GM23338 (cell line): ENCODE data around the gene FBXW4. TPM values are rescaled to one million over a fixed set of nuclear protein-coding genes. Genes with fewer than 3 reads are reported as not detected.

Experiments
- ATAC-seq: fragments of 200-7000 bp; cut with Tn5 transposase; 3 replicates; pipeline ENCODE4 v1.9.1; 2020
- DNase-seq: peaks from one replicate; pipeline ENCODE4 v3.0.0-alpha.2; 2015; ENCODE audit warnings: low spot score
- H2AFZ ChIP-seq: fragments of 200-600 bp; sonication (generic); 2 replicates; pipeline ENCODE4 v1.8.0; 2016; ENCODE audit warnings: antibody characterized with exemption, mild to moderate bottlenecking, moderate library complexity
- H3F3A ChIP-seq: fragments of 200-600 bp; sonication (generic); replicated peaks from 2 replicates; pipeline ENCODE4 v1.8.0; 2017; ENCODE audit warnings: antibody characterized with exemption, mixed run types, low read depth
- H3K27ac ChIP-seq: fragments of 200-600 bp; sonication (generic); 2 replicates; pipeline ENCODE4 v1.6.1; 2016; ENCODE audit warnings: low read depth
- H3K27me3 ChIP-seq: fragments of 200-600 bp; sonication (generic); 2 replicates; pipeline ENCODE4 v1.8.0; 2016; ENCODE audit warnings: mild to moderate bottlenecking, mixed run types, moderate library complexity; ENCODE audit not compliant: insufficient read depth
- H3K36me3 ChIP-seq: fragments of 200-600 bp; sonication (generic); 2 replicates; pipeline ENCODE4 v1.8.0; 2016; ENCODE audit warnings: mild to moderate bottlenecking; ENCODE audit not compliant: insufficient read depth
- H3K4me1 ChIP-seq: fragments of 200-600 bp; sonication (generic); 2 replicates; pipeline ENCODE4 v1.8.0; 2016; ENCODE audit warnings: mild to moderate bottlenecking, moderate library complexity; ENCODE audit not compliant: insufficient read depth
- H3K4me2 ChIP-seq: fragments of 200-600 bp; sonication (generic); 2 replicates; pipeline ENCODE4 v1.7.1; 2017; ENCODE audit warnings: mixed run types
- H3K4me3 ChIP-seq: fragments of 200-600 bp; sonication (generic); 2 replicates; pipeline ENCODE4 v1.6.1; 2016; ENCODE audit warnings: mixed run types
- H3K79me2 ChIP-seq: fragments of 200-600 bp; sonication (generic); replicated peaks from 2 replicates; pipeline ENCODE4 v1.8.0; 2017; ENCODE audit warnings: mild to moderate bottlenecking; ENCODE audit not compliant: insufficient read depth
- H3K9me2 ChIP-seq: fragments of 200-600 bp; sonication (generic); 2 replicates; pipeline ENCODE4 v1.8.0; 2017; ENCODE audit not compliant: insufficient read depth
- H4K20me1 ChIP-seq: fragments of 200-600 bp; sonication (generic); replicated peaks from 2 replicates; pipeline ENCODE4 v1.8.0; 2017; ENCODE audit warnings: mild to moderate bottlenecking; ENCODE audit not compliant: insufficient read depth
- H3K27ac Mint-ChIP-seq: 2 replicates; pipeline ENCODE4 v1.8.0; 2020; ENCODE audit warnings: inconsistent platforms, mild to moderate bottlenecking, moderate library complexity, mixed read lengths
- H3K27me3 Mint-ChIP-seq: 3 replicates; pipeline ENCODE4 v1.8.0; 2022; ENCODE audit warnings: low read depth, mild to moderate bottlenecking, moderate library complexity, mixed read lengths, inconsistent platforms; ENCODE audit not compliant: insufficient read depth, poor library complexity
- H3K36me3 Mint-ChIP-seq: 3 replicates; pipeline ENCODE4 v1.8.0; 2021; ENCODE audit warnings: low read depth, mild to moderate bottlenecking, inconsistent platforms, moderate library complexity, mixed read lengths
- H3K4me1 Mint-ChIP-seq: 3 replicates; pipeline ENCODE4 v1.8.0; 2020; ENCODE audit warnings: mild to moderate bottlenecking, inconsistent platforms, mixed read lengths
- H3K4me3 Mint-ChIP-seq: 3 replicates; pipeline ENCODE4 v1.8.0; 2021; ENCODE audit warnings: moderate library complexity, mild to moderate bottlenecking, inconsistent platforms, mixed read lengths
- H3K9me3 Mint-ChIP-seq: 3 replicates; pipeline ENCODE4 v1.8.0; 2020; ENCODE audit warnings: moderate library complexity, mild to moderate bottlenecking, inconsistent platforms, mixed read lengths
- CREB1 ChIP-seq: fragments of 250-450 bp; sonication (Bioruptor Pico); IDR thresholded peaks from 2 replicates; pipeline ENCODE4 v1.5.0; 2020; ENCODE audit warnings: low read depth, mild to moderate bottlenecking, moderate library complexity
- EZH2phosphoT487 ChIP-seq: fragments of 200-600 bp; sonication (generic); IDR thresholded peaks from one replicate; pipeline ENCODE4 v1.8.1; 2018; ENCODE audit warnings: antibody characterized with exemption; ENCODE audit not compliant: unreplicated experiment
- JUNB ChIP-seq: IDR thresholded peaks from one replicate; pipeline ENCODE4 v1.6.1; 2016; ENCODE audit warnings: antibody characterized with exemption; ENCODE audit not compliant: unreplicated experiment
- POLR2AphosphoS5 ChIP-seq: IDR thresholded peaks from 2 replicates; pipeline ENCODE4 v1.6.1; 2016; ENCODE audit warnings: antibody characterized with exemption, low read depth
- STAT1 ChIP-seq: IDR thresholded peaks from one replicate; pipeline ENCODE4 v1.6.1; 2016; ENCODE audit warnings: antibody characterized with exemption; ENCODE audit not compliant: unreplicated experiment
- polyA plus RNA-seq: library from polyadenylated mRNA; unstranded; fragments of >200 nt; fragmentation: Nextera tagmentation; extraction: Ambion mirVana; gene quantifications from 2 replicates; pipeline ENCODE4 v1.2.1, GENCODE V29; 2016
- total RNA-seq: library from RNA; depleted of rRNA; stranded (reverse); fragments of >200 nt; shearing (Covaris generic); gene quantifications from 2 replicates; pipeline ENCODE4 v1.2.3, GENCODE V29; 2014
- TF ChIP-seq, protein P1 (sequence below), 2 experiments: fragments of 200-600 bp in 1 of 2; sonication (generic) in 1 of 2; conservative IDR thresholded peaks; 2 replicates each; pipeline versions ENCODE4 v1.5.1 to v1.6.1; 2016 to 2017; ENCODE audit warnings: antibody characterized with exemption in 2 of 2, low read depth in 2 of 2, mild to moderate bottlenecking in 2 of 2, moderate library complexity in 1 of 2
- TF ChIP-seq, protein P2 (sequence below): fragments of 250-450 bp; sonication (Bioruptor Pico); IDR thresholded peaks from 2 replicates; pipeline ENCODE4 v1.5.0; 2020; ENCODE audit warnings: mild to moderate bottlenecking, moderate library complexity
- TF ChIP-seq, protein P3 (sequence below): IDR thresholded peaks from one replicate; pipeline ENCODE4 v1.6.1; 2018; ENCODE audit warnings: antibody characterized with exemption; ENCODE audit not compliant: unreplicated experiment

Gene FBXW4
- total and polyA plus RNA-seq, 2 experiments from 2014 or later = 8.0 to 18.6 TPM

DNA sequence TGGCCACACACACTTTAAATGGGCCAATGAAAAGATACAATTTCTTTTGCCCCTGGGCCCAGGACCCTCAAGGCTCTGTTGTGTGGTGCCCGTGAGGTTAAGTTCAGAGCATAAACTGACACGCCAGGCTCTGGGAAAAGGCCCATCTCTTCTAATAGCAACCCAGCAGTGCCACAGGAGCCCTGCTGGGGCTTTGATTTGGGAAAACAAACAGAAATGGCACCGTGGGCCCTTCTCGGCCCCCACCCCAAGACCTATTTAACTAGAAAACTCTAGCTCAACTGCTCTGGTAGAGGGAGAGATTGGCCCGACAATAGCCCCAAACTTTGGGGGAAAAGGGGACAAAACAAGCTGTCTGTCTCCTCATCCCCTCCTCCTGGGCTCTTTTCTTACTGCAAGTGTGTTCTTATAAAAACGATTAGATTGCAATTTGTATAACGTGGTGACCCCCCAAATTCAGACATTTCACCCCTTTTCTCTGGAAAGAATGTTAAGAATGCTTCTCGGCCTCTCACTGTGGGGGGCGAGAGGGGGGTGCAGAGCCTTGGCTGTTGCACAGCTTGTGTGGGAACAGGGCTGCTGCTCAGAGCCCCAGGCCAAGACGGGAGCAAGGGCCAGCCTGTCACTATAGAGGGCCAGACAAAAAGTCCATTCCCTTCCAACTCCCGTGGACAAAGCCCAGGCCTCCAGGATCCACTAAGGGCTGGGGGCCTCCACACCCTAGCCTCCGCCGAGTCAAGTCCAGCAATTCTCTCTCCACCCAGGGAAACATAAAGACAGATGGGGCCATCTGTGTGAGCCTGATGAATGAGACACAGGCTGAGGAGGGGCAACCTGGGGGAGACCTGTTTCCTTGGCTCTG lies 80.1 kb downstream of the FBXW4 start (continued):
- TF ChIP-seq, protein P1, sequence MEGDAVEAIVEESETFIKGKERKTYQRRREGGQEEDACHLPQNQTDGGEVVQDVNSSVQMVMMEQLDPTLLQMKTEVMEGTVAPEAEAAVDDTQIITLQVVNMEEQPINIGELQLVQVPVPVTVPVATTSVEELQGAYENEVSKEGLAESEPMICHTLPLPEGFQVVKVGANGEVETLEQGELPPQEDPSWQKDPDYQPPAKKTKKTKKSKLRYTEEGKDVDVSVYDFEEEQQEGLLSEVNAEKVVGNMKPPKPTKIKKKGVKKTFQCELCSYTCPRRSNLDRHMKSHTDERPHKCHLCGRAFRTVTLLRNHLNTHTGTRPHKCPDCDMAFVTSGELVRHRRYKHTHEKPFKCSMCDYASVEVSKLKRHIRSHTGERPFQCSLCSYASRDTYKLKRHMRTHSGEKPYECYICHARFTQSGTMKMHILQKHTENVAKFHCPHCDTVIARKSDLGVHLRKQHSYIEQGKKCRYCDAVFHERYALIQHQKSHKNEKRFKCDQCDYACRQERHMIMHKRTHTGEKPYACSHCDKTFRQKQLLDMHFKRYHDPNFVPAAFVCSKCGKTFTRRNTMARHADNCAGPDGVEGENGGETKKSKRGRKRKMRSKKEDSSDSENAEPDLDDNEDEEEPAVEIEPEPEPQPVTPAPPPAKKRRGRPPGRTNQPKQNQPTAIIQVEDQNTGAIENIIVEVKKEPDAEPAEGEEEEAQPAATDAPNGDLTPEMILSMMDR (conservative IDR thresholded peaks at IDR 0.05; ENCODE audit: low read depth in 2 of 2) = peak in 1 of 2 experiments; percentile 37; a peak in 2 of 4 replicates
- no peak for TF ChIP-seq STAT1

DNA sequence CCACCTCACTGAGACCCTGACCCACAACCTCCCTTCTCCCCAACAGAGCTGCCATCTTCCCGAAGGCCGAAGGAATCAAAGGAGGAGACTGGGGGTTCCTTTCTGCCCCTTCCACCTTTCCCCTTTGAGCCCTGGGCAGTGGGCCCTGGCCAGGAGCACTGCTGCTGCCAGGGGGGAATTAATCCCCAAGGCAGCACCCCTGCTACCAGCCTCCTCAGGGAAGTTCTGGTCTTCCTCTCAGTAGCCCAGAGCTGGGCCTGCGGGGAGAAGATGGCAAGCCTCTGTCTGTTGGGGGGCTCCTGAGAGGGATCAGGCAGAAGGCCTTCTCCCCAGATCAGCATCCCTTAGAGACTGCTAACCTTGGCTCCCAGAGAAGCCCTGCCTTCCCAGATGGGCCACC lies 81.3 kb downstream of the FBXW4 start:
- H3K4me3 ChIP-seq = no peak overlapping the region
- no peaks in the 10 kb centered on the region for H3K27me3 ChIP-seq
- H3K36me3 Mint-ChIP-seq = peaks cover 17% of the 10 kb centered on the region; the same call in 2 of the 3 replicates
- H3K4me1 ChIP-seq = peaks cover 24% of the 10 kb centered on the region
- H3K9me3 Mint-ChIP-seq = no peaks in the 10 kb centered on the region
- TF ChIP-seq, protein P1 (conservative IDR thresholded peaks at IDR 0.05; ENCODE audit: low read depth in 2 of 2) = no peak
- TF ChIP-seq POLR2AphosphoS5 (no peak), JUNB (no peak), EZH2phosphoT487 (no peak), CREB1 (CRISPR knock-in tag) (no peak), STAT1 (no peak)
- TF ChIP-seq, protein P2, sequence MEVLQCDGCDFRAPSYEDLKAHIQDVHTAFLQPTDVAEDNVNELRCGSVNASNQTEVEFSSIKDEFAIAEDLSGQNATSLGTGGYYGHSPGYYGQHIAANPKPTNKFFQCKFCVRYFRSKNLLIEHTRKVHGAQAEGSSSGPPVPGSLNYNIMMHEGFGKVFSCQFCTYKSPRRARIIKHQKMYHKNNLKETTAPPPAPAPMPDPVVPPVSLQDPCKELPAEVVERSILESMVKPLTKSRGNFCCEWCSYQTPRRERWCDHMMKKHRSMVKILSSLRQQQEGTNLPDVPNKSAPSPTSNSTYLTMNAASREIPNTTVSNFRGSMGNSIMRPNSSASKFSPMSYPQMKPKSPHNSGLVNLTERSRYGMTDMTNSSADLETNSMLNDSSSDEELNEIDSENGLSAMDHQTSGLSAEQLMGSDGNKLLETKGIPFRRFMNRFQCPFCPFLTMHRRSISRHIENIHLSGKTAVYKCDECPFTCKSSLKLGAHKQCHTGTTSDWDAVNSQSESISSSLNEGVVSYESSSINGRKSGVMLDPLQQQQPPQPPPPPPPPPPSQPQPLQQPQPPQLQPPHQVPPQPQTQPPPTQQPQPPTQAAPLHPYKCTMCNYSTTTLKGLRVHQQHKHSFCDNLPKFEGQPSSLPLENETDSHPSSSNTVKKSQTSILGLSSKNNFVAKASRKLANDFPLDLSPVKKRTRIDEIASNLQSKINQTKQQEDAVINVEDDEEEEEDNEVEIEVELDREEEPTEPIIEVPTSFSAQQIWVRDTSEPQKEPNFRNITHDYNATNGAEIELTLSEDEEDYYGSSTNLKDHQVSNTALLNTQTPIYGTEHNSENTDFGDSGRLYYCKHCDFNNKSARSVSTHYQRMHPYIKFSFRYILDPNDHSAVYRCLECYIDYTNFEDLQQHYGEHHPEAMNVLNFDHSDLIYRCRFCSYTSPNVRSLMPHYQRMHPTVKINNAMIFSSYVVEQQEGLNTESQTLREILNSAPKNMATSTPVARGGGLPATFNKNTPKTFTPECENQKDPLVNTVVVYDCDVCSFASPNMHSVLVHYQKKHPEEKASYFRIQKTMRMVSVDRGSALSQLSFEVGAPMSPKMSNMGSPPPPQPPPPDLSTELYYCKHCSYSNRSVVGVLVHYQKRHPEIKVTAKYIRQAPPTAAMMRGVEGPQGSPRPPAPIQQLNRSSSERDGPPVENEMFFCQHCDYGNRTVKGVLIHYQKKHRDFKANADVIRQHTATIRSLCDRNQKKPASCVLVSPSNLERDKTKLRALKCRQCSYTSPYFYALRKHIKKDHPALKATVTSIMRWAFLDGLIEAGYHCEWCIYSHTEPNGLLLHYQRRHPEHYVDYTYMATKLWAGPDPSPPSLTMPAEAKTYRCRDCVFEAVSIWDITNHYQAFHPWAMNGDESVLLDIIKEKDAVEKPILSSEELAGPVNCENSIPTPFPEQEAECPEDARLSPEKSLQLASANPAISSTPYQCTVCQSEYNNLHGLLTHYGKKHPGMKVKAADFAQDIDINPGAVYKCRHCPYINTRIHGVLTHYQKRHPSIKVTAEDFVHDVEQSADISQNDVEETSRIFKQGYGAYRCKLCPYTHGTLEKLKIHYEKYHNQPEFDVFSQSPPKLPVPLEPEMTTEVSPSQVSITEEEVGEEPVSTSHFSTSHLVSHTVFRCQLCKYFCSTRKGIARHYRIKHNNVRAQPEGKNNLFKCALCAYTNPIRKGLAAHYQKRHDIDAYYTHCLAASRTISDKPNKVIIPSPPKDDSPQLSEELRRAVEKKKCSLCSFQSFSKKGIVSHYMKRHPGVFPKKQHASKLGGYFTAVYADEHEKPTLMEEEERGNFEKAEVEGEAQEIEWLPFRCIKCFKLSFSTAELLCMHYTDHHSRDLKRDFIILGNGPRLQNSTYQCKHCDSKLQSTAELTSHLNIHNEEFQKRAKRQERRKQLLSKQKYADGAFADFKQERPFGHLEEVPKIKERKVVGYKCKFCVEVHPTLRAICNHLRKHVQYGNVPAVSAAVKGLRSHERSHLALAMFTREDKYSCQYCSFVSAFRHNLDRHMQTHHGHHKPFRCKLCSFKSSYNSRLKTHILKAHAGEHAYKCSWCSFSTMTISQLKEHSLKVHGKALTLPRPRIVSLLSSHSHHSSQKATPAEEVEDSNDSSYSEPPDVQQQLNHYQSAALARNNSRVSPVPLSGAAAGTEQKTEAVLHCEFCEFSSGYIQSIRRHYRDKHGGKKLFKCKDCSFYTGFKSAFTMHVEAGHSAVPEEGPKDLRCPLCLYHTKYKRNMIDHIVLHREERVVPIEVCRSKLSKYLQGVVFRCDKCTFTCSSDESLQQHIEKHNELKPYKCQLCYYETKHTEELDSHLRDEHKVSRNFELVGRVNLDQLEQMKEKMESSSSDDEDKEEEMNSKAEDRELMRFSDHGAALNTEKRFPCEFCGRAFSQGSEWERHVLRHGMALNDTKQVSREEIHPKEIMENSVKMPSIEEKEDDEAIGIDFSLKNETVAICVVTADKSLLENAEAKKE (CRISPR knock-in tag) = no peak
- TF ChIP-seq, protein P3, sequence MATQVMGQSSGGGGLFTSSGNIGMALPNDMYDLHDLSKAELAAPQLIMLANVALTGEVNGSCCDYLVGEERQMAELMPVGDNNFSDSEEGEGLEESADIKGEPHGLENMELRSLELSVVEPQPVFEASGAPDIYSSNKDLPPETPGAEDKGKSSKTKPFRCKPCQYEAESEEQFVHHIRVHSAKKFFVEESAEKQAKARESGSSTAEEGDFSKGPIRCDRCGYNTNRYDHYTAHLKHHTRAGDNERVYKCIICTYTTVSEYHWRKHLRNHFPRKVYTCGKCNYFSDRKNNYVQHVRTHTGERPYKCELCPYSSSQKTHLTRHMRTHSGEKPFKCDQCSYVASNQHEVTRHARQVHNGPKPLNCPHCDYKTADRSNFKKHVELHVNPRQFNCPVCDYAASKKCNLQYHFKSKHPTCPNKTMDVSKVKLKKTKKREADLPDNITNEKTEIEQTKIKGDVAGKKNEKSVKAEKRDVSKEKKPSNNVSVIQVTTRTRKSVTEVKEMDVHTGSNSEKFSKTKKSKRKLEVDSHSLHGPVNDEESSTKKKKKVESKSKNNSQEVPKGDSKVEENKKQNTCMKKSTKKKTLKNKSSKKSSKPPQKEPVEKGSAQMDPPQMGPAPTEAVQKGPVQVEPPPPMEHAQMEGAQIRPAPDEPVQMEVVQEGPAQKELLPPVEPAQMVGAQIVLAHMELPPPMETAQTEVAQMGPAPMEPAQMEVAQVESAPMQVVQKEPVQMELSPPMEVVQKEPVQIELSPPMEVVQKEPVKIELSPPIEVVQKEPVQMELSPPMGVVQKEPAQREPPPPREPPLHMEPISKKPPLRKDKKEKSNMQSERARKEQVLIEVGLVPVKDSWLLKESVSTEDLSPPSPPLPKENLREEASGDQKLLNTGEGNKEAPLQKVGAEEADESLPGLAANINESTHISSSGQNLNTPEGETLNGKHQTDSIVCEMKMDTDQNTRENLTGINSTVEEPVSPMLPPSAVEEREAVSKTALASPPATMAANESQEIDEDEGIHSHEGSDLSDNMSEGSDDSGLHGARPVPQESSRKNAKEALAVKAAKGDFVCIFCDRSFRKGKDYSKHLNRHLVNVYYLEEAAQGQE = no peak
- DNase-seq = no peak
- no peak overlapping the region for H3K27ac Mint-ChIP-seq
- no peaks in the 10 kb centered on the region for H3F3A ChIP-seq
- H3K4me3 Mint-ChIP-seq = no peak overlapping the region
- H2AFZ ChIP-seq = no peak overlapping the region
- H3K27me3 Mint-ChIP-seq = peaks cover 21% of the 10 kb centered on the region
- no peak overlapping the region for H3K27ac ChIP-seq
- no peaks in the 10 kb centered on the region for H3K36me3 ChIP-seq
- H4K20me1 ChIP-seq = no peaks in the 10 kb centered on the region
- no peak for ATAC-seq
- no peaks in the 10 kb centered on the region for H3K79me2 ChIP-seq
- H3K9me2 ChIP-seq = no peaks in the 10 kb centered on the region
- H3K4me2 ChIP-seq = no peak overlapping the region
- H3K4me1 Mint-ChIP-seq = peaks cover 36% of the 10 kb centered on the region
